Fibroblast of lung (primary cell): Measurements from ENCODE around the gene AFAP1L1. TPM values are rescaled to one million over a fixed set of nuclear protein-coding genes. Genes with fewer than 3 reads are reported as not detected.

Source experiments
- DNase-seq, 2 donors: peaks; one replicate each; pipeline versions ENCODE4 v3.0.0 to v3.0.0-alpha.2; 2010; ENCODE audit warnings: low read depth in 2 of 2
- H2AFZ ChIP-seq: 2 replicates; pipeline ENCODE4 v1.5.1; 2012; ENCODE audit warnings: low read length, control low read depth, inconsistent platforms
- H3K27ac ChIP-seq: 2 replicates; pipeline ENCODE4 v1.5.1; 2011; ENCODE audit warnings: low read length, control low read depth; ENCODE audit not compliant: insufficient read depth
- H3K27me3 ChIP-seq: 2 replicates; pipeline ENCODE4 v1.5.1; 2011; ENCODE audit warnings: mild to moderate bottlenecking, low read length; ENCODE audit not compliant: control insufficient read depth, insufficient read depth
- H3K36me3 ChIP-seq: 2 replicates; pipeline ENCODE4 v1.5.1; 2011; ENCODE audit warnings: low read length; ENCODE audit not compliant: control insufficient read depth, insufficient read depth
- H3K4me1 ChIP-seq: 2 replicates; pipeline ENCODE4 v1.5.1; 2011; ENCODE audit warnings: low read length; ENCODE audit not compliant: control insufficient read depth, insufficient read depth; ENCODE audit errors: extremely low read depth
- H3K4me2 ChIP-seq: 2 replicates; pipeline ENCODE4 v1.5.1; 2011; ENCODE audit warnings: low read length, control low read depth; ENCODE audit not compliant: insufficient read depth; ENCODE audit errors: extremely low read depth
- H3K4me3 ChIP-seq, 4 experiments: fragments of 200-600 bp in 1 of 4; sonication (generic) in 1 of 4; replicated peaks in 1 of 4; 2 replicates each; pipeline ENCODE4 v1.5.1; 2011 to 2016; ENCODE audit warnings: low read length in 4 of 4, low read depth in 3 of 4, mild to moderate bottlenecking in 3 of 4, control low read depth in 2 of 4, inconsistent platforms in 1 of 4, mixed read lengths in 1 of 4; ENCODE audit not compliant: insufficient read depth in 1 of 4; ENCODE audit errors: control extremely low read depth in 1 of 4
- H3K79me2 ChIP-seq: 2 replicates; pipeline ENCODE4 v1.5.1; 2012; ENCODE audit warnings: mild to moderate bottlenecking, low read length, inconsistent platforms; ENCODE audit not compliant: control insufficient read depth, insufficient read depth
- H3K9ac ChIP-seq: 2 replicates; pipeline ENCODE4 v1.5.1; 2011; ENCODE audit warnings: mild to moderate bottlenecking, low read length, control low read depth; ENCODE audit not compliant: insufficient read depth
- H3K9me3 ChIP-seq: 2 replicates; pipeline ENCODE4 v1.5.1; 2012; ENCODE audit warnings: low read depth, low read length; ENCODE audit not compliant: control insufficient read depth, insufficient read depth
- H4K20me1 ChIP-seq: 2 replicates; pipeline ENCODE4 v1.5.1; 2011; ENCODE audit warnings: low read length; ENCODE audit not compliant: control insufficient read depth, insufficient read depth; ENCODE audit errors: extremely low read depth
- EZH2 ChIP-seq: IDR thresholded peaks from 2 replicates; pipeline ENCODE4 v1.5.1; 2012; ENCODE audit warnings: low read length, control low read depth, mild to moderate bottlenecking; ENCODE audit errors: missing control alignments
- polyA plus RNA-seq, 2 donors: library from polyadenylated mRNA; depleted of rRNA in 1 of 2; stranded (reverse) in 1 of 2; unstranded in 1 of 2; fragments of >200 nt; gene quantifications; 2 replicates each; pipeline ENCODE4 v1.2.1, GENCODE V29; 2011 to 2012; ENCODE audit warnings: missing spikeins in 1 of 2
- total RNA-seq: library from RNA; depleted of rRNA; stranded (reverse); fragments of >200 nt; gene quantifications from 2 replicates; pipeline ENCODE4 v1.2.1, GENCODE V29; 2014
- TF ChIP-seq, protein P1 (sequence below), 2 donors: IDR thresholded peaks in 1 of 2; conservative IDR thresholded peaks in 1 of 2; 1 replicate in 1 of 2; 2 replicates in 1 of 2; pipeline ENCODE4 v1.5.1; 2011 to 2012; ENCODE audit warnings: low read length in 2 of 2, control low read depth in 1 of 2, inconsistent platforms in 1 of 2, low read depth in 1 of 2, mild to moderate bottlenecking in 1 of 2

The AFAP1L1 gene
- total and polyA plus RNA-seq, 2 donors (not counting 1 experiment from before 2014, with no cell fraction given), result 3.0 to 7.1 TPM

DNA sequence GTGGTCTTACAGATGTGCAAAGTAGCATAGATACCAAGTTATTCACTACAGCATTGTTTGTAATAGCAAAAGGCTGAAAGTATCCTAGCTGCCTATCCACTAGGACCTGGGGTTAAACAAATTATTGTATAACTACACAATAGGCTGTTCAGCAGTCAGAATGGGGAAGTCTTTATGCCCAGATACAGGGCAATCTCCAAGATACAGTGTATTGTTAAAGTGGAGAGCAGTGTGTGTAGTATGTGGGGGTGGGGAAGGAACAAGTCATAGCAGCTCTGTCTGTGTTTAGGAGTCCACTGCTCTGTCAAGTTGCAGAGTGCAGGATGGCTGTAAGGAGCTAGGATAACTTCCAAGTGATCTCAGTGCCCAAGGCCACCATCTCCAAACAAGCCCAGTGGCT is 91.7 kb downstream of the AFAP1L1 start:
- Histone ChIP-seq H3K27me3 (no peaks in the 10 kb centered on the region), H4K20me1 (no peaks in the 10 kb centered on the region), H3K9ac (no peak overlapping the region), H3K79me2 (no peaks in the 10 kb centered on the region), H3K36me3 (no peaks in the 10 kb centered on the region), H3K4me2 (no peak overlapping the region), H3K4me3 (no peak overlapping the region), H3K4me1 (peaks cover 6% of the 10 kb centered on the region), H2AFZ (no peak overlapping the region), H3K27ac (no peak overlapping the region), H3K9me3 (no peaks in the 10 kb centered on the region)
- TF ChIP-seq, protein P1, sequence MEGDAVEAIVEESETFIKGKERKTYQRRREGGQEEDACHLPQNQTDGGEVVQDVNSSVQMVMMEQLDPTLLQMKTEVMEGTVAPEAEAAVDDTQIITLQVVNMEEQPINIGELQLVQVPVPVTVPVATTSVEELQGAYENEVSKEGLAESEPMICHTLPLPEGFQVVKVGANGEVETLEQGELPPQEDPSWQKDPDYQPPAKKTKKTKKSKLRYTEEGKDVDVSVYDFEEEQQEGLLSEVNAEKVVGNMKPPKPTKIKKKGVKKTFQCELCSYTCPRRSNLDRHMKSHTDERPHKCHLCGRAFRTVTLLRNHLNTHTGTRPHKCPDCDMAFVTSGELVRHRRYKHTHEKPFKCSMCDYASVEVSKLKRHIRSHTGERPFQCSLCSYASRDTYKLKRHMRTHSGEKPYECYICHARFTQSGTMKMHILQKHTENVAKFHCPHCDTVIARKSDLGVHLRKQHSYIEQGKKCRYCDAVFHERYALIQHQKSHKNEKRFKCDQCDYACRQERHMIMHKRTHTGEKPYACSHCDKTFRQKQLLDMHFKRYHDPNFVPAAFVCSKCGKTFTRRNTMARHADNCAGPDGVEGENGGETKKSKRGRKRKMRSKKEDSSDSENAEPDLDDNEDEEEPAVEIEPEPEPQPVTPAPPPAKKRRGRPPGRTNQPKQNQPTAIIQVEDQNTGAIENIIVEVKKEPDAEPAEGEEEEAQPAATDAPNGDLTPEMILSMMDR (conservative IDR thresholded peaks at IDR 0.05 in 1 of 2, IDR thresholded peaks at IDR 0.05 in 1 of 2; ENCODE audit: low read depth in 1 of 2, low read length in 2 of 2), result no peak
- TF ChIP-seq EZH2, result no peak
- no peak for DNase-seq

DNA sequence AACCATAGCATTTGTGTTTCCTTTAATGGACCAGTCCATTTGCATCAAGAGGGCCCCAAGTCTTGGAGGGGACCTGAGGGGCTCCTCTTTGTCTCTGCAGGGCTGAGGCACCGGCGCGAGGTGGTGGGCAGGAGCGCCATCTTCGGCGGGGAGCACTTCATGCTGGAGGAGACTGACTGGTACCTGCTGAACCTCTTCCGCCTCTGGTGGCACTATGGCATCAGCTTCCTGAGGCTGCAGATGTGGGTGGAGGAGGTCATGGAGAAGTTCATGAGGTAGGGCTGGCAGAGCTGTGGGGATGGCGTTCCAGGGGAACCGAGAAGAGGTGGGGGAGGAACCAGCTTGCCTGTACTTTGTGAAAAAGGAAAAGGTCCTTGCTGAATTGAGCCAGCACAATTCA is 92.3 kb downstream of the AFAP1L1 start:
- no peak for TF ChIP-seq EZH2
- TF ChIP-seq, protein P1 (conservative IDR thresholded peaks at IDR 0.05 in 1 of 2, IDR thresholded peaks at IDR 0.05 in 1 of 2; ENCODE audit: low read depth in 1 of 2, low read length in 2 of 2), result no peak
- Histone ChIP-seq H3K4me3 (no peak overlapping the region), H3K4me2 (no peak overlapping the region), H2AFZ (no peak overlapping the region), H3K36me3 (no peaks in the 10 kb centered on the region), H3K27ac (no peak overlapping the region), H4K20me1 (no peaks in the 10 kb centered on the region), H3K9me3 (no peaks in the 10 kb centered on the region), H3K4me1 (peaks cover 2% of the 10 kb centered on the region), H3K27me3 (no peaks in the 10 kb centered on the region), H3K9ac (no peak overlapping the region), H3K79me2 (no peaks in the 10 kb centered on the region)
- no peak for DNase-seq

DNA sequence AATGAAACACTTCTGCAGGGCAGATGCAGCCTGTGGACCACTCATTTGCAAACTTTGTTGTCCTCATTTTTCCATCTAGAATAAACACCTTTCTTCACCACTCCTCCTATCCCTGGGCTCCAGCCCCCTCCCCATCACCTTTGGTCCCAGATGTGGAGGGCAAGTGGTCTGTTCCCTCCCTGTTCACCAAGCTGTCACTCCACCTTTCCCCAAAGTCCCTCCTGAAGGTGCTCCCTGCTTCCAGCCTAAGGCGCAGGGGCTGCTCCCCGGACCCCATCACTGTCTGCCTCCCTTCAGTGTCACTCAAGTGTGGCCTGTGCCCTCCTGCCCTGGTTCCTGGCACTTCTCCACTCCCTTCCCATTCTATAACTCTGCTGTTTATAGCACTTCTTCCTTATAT is 93.1 kb downstream of the AFAP1L1 start:
- no peak overlapping the region for H3K27ac ChIP-seq
- H3K9ac ChIP-seq, result no peak overlapping the region
- H3K4me2 ChIP-seq, result no peak overlapping the region
- H4K20me1 ChIP-seq, result no peaks in the 10 kb centered on the region
- no peaks in the 10 kb centered on the region for H3K79me2 ChIP-seq
- H3K4me1 ChIP-seq, result no peaks in the 10 kb centered on the region
- no peak for TF ChIP-seq EZH2
- TF ChIP-seq, protein P1 (conservative IDR thresholded peaks at IDR 0.05 in 1 of 2, IDR thresholded peaks at IDR 0.05 in 1 of 2; ENCODE audit: low read depth in 1 of 2, low read length in 2 of 2), result no peak
- H3K4me3 ChIP-seq, result no peak overlapping the region
- H3K27me3 ChIP-seq, result no peaks in the 10 kb centered on the region
- no peaks in the 10 kb centered on the region for H3K9me3 ChIP-seq
- H2AFZ ChIP-seq, result no peak overlapping the region
- DNase-seq, result no peak
- H3K36me3 ChIP-seq, result no peaks in the 10 kb centered on the region
